ENCODE measurements around the gene EPHB4.

DNA sequence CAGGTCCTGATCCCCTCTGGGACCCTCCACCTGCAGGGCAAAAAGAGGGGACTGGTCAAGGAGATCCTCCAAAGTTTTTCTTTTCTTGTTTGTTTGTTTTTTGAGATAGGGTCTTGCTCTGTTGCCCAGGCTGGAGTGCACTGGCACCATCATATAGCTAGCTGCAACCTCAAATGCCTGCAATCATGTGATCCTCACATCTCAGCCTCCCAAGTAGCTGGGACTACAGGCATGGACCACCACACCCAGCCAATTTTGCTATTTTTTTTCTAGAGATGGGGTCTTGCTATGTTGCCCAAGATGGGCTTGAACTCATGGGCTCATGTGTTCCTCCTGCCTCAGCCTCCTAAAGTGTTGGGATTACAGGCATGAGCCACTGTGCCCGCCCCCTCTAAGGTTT is 41.0 kb downstream of the EPHB4 start:
- TF ChIP-seq, protein P1, sequence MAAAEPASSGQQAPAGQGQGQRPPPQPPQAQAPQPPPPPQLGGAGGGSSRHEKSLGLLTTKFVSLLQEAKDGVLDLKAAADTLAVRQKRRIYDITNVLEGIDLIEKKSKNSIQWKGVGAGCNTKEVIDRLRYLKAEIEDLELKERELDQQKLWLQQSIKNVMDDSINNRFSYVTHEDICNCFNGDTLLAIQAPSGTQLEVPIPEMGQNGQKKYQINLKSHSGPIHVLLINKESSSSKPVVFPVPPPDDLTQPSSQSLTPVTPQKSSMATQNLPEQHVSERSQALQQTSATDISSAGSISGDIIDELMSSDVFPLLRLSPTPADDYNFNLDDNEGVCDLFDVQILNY (CRISPR knock-in tag; IDR thresholded peaks at IDR 0.05) = no peak
- TF ChIP-seq ZNF138 (CRISPR knock-in tag; conservative IDR thresholded peaks at IDR 0.05) (no peak), FOXK1 (CRISPR knock-in tag; IDR thresholded peaks at IDR 0.05) (no peak), ESRRA (CRISPR knock-in tag; IDR thresholded peaks at IDR 0.05; ENCODE audit: borderline replicate concordance) (no peak), USF2 (CRISPR knock-in tag; IDR thresholded peaks at IDR 0.05) (no peak), CREB1 (CRISPR knock-in tag; IDR thresholded peaks at IDR 0.05) (no peak), ZNF671 (CRISPR knock-in tag; IDR thresholded peaks at IDR 0.05) (no peak), FOXJ3 (CRISPR knock-in tag; IDR thresholded peaks at IDR 0.05; ENCODE audit: borderline replicate concordance) (no peak), ZNF532 (CRISPR knock-in tag; IDR thresholded peaks at IDR 0.05; ENCODE audit: borderline replicate concordance) (no peak)
- TF ChIP-seq, protein P2, sequence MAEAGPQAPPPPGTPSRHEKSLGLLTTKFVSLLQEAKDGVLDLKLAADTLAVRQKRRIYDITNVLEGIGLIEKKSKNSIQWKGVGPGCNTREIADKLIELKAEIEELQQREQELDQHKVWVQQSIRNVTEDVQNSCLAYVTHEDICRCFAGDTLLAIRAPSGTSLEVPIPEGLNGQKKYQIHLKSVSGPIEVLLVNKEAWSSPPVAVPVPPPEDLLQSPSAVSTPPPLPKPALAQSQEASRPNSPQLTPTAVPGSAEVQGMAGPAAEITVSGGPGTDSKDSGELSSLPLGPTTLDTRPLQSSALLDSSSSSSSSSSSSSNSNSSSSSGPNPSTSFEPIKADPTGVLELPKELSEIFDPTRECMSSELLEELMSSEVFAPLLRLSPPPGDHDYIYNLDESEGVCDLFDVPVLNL (CRISPR knock-in tag; IDR thresholded peaks at IDR 0.05; ENCODE audit: borderline replicate concordance, low read depth) = no peak
